Measurements from ENCODE around the gene PCDH12. TPM values are rescaled to one million over a fixed set of nuclear protein-coding genes. Genes with fewer than 3 reads are reported as not detected.
A peak's percentile ranks its signal among the peaks of the same experiment; 100 is the strongest.

The PCDH12 gene
- total RNA-seq = 11.1 TPM
- long read RNA-seq, full-length matches to known transcripts = 9 of 13 reads
- long read RNA-seq, partial matches to known transcripts = 3 of 13 reads
- long read RNA-seq, other reads (novel, unspliced or antisense) = 1 of 13 reads

DNA sequence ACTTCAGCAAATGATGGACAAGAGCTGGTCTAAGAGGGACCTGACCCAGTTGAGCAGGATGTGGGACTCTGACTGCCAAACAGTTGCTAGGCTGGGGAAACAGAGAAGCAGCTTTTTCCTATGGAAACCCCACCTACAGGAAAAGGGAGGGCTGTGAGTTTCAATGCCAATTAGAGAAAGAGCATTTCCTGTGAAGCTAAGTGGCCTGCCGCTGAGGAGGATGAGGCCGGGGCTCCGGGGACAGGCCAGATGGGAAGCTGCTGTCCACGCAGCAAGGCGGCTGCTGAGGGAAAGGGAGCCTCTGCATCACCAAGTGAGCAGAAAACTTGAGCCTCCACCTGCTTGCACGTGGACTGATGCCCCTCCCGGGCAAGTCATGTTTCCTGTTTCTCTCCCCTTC lies at the start of gene PCDH12:
Gene PCDH12 (minus strand): TSS at position 90 of the 400 bp plus-strand sequence. CDS start 351 bp downstream, outside the sequence.
- intact Hi-C loops (cut with micrococcal nuclease) = loop anchor here (5.0 kb wide), 1 partner anchor 261 kb away; no protein-coding TSS in a partner anchor
- ATAC-seq = peak; percentile 67
- peak; percentile 73 for DNase-seq

DNA sequence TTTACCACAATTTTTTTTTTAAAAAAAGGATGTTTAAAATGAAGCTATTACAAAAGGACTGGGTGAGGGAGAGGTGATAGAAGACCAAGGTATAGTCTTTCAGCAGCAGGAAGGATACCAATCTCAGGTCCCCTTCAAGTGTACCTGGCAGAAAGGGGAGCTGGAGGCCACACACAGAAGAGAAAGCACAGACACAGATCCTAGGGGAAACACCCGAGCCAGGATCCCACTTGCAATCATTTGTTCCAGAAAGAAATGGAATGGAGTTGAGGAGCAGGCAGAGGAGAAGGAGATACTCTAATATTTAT lies 49.2 kb upstream of the PCDH12 start:
- DNase-seq = no peak
- intact Hi-C loops (cut with micrococcal nuclease) = no loop called here
- no peak for ATAC-seq

DNA sequence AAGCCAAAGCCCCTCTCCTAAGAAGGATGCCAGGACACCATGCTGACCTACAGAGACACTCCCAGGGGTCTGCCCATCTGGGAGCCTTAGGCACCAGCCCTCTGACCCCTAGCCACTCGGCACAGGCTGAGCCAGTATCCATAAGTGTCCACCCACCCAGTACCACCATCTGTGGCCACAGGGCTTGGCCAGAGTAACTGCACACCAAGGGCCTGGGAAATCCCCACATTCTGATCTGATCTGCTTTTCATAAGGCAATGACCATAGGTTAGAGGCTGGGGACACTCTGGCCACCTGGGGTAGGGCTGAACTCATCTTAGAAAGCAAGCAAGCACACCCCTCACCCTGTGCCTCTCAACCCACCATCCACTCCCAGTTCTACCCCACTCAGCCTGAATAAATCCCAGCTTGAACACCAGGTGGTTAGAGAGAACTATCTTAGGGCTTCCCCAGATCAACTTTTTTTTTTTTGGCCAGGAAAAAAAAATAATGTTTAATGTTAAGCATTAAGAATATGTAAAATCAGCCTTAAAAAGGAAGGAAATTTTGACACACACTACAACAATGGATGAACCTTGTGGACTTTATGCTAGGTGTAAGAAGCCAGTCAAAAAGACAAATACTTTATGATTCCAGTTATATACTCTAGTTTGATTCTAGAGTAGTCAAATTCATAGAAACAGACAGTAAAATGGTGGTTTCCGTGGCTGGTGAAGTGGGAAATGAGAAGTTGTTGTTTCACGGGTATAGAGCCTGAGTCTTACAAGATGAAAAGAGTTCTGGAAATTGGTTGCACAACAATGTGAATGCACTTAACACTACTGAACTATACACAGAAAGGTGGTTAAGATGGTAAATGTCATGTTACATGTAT lies 48.6 kb upstream of the PCDH12 start:
- DNase-seq (no peak), ATAC-seq (no peak)
- intact Hi-C loops (cut with micrococcal nuclease) = no loop called here

DNA sequence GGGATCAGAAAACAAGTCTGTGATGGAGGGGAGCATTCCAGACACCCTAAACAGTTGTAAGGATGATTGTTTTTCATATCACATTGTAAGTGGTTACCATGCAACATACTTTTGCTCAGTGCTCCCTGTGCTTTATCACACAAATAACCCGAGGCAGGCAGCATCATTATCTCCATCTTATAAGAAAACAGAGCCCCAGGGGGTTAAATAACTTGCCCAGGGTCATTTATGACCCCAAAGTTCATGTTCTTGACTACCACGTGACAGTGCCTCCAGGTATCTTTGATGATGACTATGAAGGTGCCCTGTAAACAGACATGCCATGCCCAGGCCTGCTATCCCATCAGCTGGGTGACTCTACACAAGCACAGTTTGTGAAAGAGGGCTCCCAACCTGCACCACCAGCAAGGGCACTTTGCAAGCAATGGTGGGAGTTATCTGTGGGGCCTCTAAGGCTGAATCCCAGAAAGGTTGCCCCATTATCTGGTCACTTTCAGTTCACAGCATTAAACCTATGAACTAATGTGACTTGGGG lies 45.3 kb upstream of the PCDH12 start:
- no peak for ATAC-seq
- no peak for DNase-seq
- intact Hi-C loops (cut with micrococcal nuclease) = no loop called here

DNA sequence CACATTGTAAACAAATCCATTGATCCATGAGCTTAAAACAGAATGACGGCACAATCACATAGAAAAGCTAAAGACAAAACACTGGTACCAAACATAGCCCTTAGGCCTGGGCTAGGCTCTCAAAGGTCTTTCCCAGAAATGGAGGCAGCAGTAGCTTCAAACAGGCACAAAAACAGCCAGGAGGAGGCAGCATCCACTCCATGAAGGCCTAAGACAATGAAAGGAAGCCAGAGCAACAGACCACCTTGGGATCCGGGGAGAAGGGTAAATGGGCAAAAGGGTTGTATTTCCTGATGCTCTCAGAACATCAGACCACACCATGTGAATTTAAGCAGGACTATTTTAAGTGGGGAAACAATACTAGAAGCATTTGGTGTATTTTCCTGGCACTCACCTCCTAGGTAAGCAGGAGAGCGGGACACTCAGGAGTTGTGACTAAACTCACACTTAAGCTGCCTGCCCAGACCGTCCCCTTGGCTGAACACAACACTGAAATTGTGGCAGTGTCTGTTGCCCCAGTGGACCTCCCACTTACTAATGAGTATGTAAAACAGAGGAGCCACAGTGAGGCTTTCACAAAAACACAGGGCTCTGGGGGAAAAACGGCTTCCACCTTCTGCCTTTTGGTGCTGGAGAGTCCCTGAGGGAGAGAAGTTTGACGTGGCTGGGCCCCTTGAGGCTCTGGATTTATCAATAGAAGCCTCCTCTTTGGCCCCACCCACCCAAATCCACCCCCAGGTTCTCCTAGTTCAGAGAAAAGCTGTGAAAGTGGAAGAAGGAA lies 42.9 kb upstream of the PCDH12 start:
- DNase-seq (no peak), ATAC-seq (no peak)
- intact Hi-C loops (cut with micrococcal nuclease) = no loop called here

DNA sequence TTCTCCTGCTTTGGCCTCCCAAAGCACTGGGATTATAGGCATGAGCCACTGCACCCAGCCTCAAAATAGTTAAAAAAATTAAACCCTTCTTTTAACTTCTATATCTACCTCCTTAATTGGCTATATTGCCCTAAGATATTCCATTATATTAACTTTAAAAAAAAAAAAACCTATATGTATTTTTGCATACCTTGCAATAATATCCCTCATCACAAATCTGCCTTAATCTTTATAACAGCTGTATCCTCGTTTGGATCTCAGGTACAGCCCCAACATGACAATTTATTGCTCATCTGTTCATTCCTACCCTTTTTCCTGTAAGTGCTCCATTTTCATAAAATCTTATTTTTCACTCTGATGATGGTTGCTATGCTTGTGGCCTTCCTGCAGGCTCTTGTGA lies 42.2 kb upstream of the PCDH12 start:
- no peak for ATAC-seq
- DNase-seq = no peak
- intact Hi-C loops (cut with micrococcal nuclease) = no loop called here

DNA sequence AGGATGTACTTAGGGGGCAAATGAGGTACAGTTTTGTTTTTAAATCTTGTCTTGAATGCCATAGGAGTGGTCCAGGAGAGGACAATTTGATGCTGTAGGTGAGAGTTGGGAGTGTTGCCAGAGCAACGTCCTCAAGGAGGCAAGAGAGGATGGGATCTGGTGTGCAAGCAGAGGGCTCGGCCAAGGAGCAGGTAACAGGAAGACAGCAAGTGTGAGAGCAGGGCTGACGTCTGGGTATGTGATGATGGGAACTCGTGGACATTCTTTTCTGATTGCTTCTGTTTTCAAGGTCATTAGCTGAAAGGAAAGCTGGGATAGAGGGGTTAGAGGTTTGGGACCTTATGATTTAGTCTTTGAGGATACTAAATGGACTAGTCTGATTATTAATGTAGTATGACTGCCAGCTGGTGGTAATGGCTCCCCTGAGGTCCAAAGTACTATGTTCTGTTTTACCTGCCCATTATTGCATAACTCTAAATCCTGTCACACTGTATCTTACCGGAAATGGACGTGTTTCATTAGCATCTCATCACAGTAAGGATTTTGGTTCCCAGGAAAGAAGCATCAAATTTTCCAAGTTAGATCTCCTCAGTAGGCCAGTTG lies 39.5 kb upstream of the PCDH12 start:
- no peak for ATAC-seq
- DNase-seq = no peak
- intact Hi-C loops (cut with micrococcal nuclease) = no loop called here

DNA sequence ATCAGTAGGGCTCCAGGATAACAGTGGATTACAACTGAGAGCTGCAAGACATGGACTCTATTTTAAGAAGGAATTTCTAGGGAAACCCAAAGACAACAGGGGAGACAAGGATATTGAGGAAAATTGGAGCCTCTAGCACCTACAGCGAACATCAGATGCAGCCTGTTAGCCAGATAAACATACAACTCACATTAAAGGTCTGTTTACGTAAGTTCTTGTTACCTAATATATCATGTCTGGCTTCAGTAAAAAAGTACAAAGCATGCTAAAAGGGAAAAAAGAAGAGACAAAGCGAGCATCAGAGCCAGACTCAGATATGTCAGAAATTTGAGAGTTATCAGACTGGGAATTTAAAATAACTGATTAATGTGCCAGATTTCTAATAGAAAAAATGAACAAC lies 37.7 kb upstream of the PCDH12 start:
- intact Hi-C loops (cut with micrococcal nuclease) = no loop called here
- no peak for ATAC-seq

DNA sequence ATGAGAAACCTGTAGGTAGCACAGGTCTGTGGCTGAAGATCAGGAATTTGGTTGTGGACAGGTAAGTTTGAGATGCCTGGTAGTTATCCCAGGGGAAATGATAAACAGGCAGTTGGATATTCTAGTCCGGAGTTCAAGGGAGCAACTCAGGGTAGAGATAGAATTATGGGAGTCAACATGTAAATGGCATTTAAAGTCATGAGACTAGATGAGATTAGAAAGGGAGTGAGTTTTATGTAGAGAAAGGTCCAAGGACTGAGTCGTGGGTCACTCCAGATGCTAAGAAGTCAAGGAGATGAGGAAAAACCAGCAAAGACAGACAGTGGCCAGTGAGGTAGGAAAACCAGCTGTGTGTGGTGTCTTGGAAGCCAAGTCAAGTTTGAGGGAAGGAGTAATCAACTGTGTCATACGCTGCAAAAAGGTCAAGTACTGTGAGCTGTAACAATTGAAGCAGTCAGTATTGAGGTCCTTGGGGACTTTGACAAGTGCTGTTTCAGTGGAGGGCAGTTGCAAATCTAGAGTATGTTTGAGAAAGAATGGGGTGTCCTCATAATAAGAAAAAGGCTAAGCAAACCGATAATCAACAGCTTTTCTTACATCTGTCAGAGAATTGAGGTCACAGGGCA lies 36.6 kb upstream of the PCDH12 start:
- no peak for ATAC-seq
- no peak for DNase-seq

More for the DNA sequence above, 37.7 kb upstream of the PCDH12 start:
- no peak for DNase-seq

DNA sequence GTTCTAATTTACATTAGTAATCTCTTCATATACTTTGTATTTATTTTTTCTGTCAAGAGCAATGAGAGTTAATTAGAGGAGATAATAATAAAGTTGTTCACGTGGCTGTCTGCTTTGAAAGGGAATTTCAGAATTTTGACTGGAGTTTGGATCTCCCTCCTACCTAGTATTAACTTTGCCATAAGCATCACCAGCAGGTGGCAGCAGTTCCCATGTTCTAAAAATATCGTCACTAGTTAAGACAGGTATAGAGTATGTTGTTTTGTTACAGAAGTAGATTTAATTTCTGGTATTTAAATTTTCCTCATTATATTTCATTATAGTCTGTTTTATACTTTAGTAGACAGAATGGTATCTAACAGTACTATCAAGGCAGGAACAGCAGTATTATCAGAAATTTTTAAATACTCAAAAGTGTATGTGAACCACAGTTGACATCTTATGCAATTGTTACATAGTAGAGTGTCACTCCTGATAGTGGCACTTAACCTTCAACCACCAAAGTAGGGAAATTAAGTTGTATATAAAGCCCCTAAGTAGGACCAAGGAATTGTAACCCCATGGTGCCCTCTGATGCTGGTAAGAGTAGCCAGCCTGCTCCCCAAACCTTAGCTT lies 34.5 kb upstream of the PCDH12 start:
- intact Hi-C loops (cut with micrococcal nuclease) = loop anchor here (2.0 kb wide), 1 partner anchor 152 kb away; no protein-coding TSS in a partner anchor
- peak; percentile 63 for DNase-seq
- peak; percentile 80 for ATAC-seq

More for the DNA sequence above, 36.6 kb upstream of the PCDH12 start:
- intact Hi-C loops (cut with micrococcal nuclease) = no loop called here

DNA sequence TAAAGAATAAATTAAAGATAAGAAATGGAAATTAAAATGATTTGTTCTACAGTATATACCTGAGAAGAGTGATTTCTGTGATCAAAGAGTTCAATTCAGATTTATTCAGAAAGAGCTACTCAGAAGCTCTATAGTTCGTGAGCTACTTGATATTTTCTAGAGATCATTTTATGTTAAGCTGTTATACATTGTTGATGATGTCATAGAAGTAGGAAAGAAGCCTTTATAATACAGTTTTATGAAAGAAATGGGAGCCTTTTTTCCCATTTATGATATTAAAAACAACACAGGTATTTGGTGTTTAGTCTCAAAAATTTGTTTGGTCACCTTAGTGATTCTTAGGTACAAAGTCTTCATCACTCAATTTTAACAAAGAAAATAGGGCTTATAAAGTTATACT lies 31.7 kb upstream of the PCDH12 start:
- no peak for ATAC-seq
- no peak for DNase-seq
- intact Hi-C loops (cut with micrococcal nuclease) = no loop called here

DNA sequence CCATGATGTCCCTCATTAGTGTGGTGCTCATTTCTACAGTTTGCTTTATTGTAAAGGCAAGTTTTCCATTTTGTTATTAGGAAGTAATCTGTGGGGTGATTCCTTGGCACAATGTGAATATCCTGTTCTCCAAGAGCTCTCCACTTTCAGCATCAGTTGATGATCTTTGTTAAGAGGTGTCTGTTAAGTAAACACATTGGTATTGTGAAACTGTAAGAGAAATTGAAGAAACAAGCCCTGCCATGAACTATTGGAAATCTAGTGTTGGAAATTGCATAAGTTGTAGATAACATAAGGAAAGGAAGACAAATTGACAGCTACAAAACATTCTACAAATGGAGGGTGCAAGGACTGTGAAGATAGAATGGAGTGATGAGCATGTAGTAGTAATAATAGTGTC lies 28.1 kb upstream of the PCDH12 start:
- ATAC-seq = no peak
- intact Hi-C loops (cut with micrococcal nuclease) = no loop called here
- DNase-seq = no peak

DNA sequence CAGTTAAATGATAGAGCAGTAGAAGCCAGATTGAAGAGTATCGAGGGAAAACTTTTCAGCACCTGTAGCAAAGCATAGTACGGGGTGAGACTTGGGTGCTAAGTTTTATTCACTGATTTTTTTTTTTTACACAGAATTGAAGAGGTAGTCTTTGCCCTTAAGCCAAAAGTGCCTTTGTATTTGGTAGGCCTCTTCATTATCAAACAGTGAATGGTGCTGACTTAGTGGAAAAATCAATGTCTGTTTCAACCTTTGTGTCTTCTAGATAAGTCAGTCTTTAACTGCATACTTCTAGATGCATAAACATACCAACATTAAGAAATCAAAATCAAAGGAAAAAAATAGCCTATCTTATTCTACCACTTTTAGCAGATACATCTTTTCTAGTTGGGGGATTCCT lies 24.6 kb upstream of the PCDH12 start:
- intact Hi-C loops (cut with micrococcal nuclease) = no loop called here
- ATAC-seq (no peak), DNase-seq (no peak)

DNA sequence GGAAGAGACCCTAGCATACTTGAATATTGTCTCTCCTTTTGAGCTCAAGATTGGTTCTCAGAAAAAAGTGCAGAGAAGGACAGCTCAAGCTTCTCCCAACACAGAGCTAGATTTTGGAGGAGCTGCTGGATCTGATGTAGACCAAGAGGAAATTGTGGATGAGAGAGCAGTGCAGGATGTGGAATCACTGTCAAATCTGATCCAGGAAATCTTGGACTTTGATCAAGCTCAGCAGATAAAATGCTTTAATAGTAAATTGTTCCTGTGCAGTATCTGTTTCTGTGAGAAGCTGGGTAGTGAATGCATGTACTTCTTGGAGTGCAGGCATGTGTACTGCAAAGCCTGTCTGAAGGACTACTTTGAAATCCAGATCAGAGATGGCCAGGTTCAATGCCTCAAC lies 20.4 kb upstream of the PCDH12 start:
- intact Hi-C loops (cut with micrococcal nuclease) = no loop called here
- DNase-seq = no peak
- no peak for ATAC-seq

DNA sequence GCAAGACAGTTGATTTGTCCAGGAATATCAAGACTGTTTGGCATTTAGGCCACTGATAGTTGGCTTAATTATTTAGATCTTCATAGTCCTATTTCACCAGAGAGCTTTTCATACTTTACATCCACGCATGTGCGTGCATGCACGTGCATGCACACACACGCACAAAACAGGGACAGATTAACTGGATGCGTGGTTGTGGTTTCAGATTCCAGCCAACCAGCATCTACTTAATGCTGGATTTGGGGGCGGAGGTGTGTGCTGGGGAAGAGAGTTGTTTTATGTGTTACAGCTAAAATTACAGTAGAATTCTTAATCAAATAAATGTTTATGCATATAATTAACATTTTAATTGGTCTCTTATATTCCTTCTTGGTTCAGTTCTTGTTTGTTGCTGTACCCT lies 18.2 kb upstream of the PCDH12 start:
- no peak for ATAC-seq
- no peak for DNase-seq
- intact Hi-C loops (cut with micrococcal nuclease) = no loop called here

DNA sequence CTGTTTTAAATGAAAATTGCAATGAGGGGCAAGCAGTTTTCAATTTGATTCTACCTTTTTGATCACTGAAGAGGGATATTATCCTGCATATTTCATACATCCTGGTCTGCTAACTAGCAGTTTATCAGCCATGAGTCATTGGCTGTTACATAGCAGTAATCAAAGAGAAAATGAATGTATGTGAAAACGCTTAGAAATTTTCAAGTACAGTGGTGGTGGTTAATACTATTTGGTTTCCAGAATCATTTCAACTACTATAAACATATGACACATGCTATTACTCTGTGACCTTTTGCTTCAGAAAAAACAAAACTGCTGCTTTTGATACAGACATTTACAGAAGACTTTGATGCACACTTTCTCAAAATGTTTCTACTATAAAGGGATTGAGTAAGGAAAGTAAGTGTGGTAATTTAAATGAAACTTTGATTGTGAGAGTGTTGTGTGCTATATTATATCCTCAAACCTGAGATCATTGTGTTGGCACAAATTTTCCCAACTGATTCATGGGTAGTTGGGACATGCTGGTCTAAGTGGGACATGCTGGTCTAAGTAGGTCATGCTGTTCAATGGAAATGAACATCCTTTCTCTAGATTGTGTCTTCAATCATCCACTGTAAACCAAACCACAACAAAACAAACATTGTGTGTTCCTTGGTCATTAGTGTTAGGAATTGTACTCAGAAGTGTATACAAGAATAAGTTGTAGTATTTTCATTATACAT lies 16.0 kb upstream of the PCDH12 start:
- no peak for ATAC-seq
- intact Hi-C loops (cut with micrococcal nuclease) = no loop called here
- DNase-seq = no peak

DNA sequence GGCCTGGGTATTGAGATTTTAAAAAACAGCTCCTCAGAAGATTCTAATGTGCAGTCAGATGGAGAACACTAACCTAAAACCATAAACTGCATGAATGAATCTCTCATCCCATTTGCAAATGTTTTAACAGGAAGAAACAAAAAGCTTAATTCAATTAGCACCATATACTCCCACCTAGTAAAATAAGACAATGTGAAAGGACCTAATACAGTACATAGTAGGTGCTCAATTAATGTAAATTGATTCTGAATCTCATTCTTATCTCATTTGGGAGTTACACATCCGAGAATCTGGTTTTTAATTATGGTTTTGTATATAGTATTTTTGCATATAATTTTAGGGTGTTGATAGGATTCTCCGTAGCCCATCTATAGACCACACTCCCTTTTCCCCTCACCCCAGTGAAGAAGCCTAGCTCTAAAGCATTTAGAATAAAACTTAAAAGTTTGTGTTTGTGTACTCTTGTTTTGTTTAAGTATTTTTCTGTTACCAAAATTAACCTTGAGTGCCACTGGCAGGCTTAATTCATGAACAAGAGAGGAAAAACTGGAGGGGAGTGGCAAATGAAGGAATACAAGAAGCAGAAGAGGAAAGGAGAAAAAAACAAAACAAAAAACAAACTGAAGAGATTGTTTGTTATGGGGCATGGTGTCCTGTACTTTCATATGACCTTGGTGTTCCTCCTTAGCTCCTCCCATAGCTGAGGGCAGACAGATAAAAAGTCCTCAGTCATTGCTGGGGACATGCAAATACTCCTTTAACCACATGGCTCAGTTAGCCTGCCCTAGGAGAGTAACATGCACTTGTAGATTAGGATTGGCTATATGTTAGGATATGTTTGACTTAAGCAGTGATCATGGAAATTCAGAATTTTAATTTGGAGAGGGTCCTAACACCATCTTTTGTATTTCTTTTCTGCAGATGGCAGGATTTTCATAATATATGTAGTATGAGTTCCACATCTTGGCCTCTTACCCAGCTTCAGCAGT lies 12.1 kb upstream of the PCDH12 start:
- intact Hi-C loops (cut with micrococcal nuclease) = loop anchor here (10.0 kb wide), 1 partner anchor 85 kb away; no protein-coding TSS in a partner anchor
- peak; percentile 36 for ATAC-seq
- no peak for DNase-seq

Data from left ventricle myocardium superior (tissue), 1 donor.